GM12878 (cell line): ENCODE data around the gene DGKQ. TPM values are rescaled to one million over a fixed set of nuclear protein-coding genes. Genes with fewer than 3 reads are reported as not detected.

Experiments used
- CEBPB ChIP-seq, 2 experiments: fragments of 150-350 bp in 1 of 2; IDR thresholded peaks; 2 replicates each; pipeline ENCODE4 v1.6.1; 2012 to 2014; ENCODE audit warnings: low read depth in 2 of 2, low read length in 2 of 2, borderline replicate concordance in 1 of 2, inconsistent platforms in 1 of 2
- MEF2A ChIP-seq: IDR thresholded peaks from 2 replicates; pipeline ENCODE4 v1.6.1; 2011; ENCODE audit warnings: low read depth, mild to moderate bottlenecking, low read length, moderate library complexity; ENCODE audit not compliant: insufficient read depth
- MXI1 ChIP-seq: fragments of 150-350 bp; IDR thresholded peaks from 2 replicates; pipeline ENCODE4 v1.6.1; 2011; ENCODE audit warnings: low read depth, mild to moderate bottlenecking, inconsistent platforms, low read length, improper control_type of control experiment
- NR2F1 ChIP-seq: fragments of 450-650 bp; conservative IDR thresholded peaks from 2 replicates; pipeline ENCODE4 v1.6.1; 2017; ENCODE audit warnings: mild to moderate bottlenecking
- SMARCA5 ChIP-seq: fragments of 450-650 bp; IDR thresholded peaks from 2 replicates; pipeline ENCODE4 v1.6.1; 2017; ENCODE audit warnings: mild to moderate bottlenecking
- TAF1 ChIP-seq: IDR thresholded peaks from 2 replicates; pipeline ENCODE4 v1.6.1; 2011; ENCODE audit warnings: mild to moderate bottlenecking, low read depth, low read length, borderline replicate concordance
- ZNF384 ChIP-seq: IDR thresholded peaks from 2 replicates; pipeline ENCODE4 v1.6.1; 2012; ENCODE audit warnings: low read depth, mild to moderate bottlenecking, low read length, improper control_type of control experiment, borderline replicate concordance
- ZSCAN29 ChIP-seq: fragments of 450-650 bp; IDR thresholded peaks from 2 replicates; pipeline ENCODE4 v1.6.1; 2017; ENCODE audit warnings: mild to moderate bottlenecking, moderate library complexity
- polyA plus RNA-seq, 11 experiments: library from polyadenylated mRNA; depleted of rRNA in 4 of 11; unstranded in 6 of 11; stranded (reverse) in 5 of 11; fragments of >200 nt; fragmentation: Nextera tagmentation in 4 of 11; fragmentation: Illumina TruSeq in 1 of 11; extraction: Ambion mirVana in 4 of 11; extraction: Trizol in 1 of 11; gene quantifications; 1 replicate in 1 of 11; 2 replicates in 10 of 11; pipeline versions ENCODE4 v1.2.1 to v1.2.3, GENCODE V29; 2011 to 2016; ENCODE audit warnings: inconsistent platforms in 2 of 11, missing spikeins in 2 of 11, low read depth in 1 of 11
- total RNA-seq, 4 experiments: library from RNA; depleted of rRNA in 3 of 4; stranded (reverse); fragments of >200 nt in 3 of 4; fragmentation: Illumina TruSeq in 1 of 4; extraction: Trizol in 1 of 4; gene quantifications; 2 replicates each; pipeline versions ENCODE4 v1.2.1 to v1.2.3, GENCODE V29; 2013 to 2021
- TF ChIP-seq, protein P1 (sequence below): fragments of 450-650 bp; IDR thresholded peaks from 2 replicates; pipeline ENCODE4 v1.6.1; 2017; ENCODE audit warnings: mild to moderate bottlenecking, low read depth, inconsistent platforms; ENCODE audit not compliant: poor library complexity, severe bottlenecking
- TF ChIP-seq, protein P2 (sequence below): fragments of 450-650 bp; formaldehyde crosslinking; IDR thresholded peaks from 2 replicates; pipeline ENCODE4 v1.4.0; 2020; ENCODE audit warnings: mild to moderate bottlenecking, moderate library complexity
- TF ChIP-seq, protein P3 (sequence below): fragments of 150-350 bp; IDR thresholded peaks from 2 replicates; pipeline ENCODE4 v1.6.1; 2014; ENCODE audit warnings: mild to moderate bottlenecking, low read depth, low read length
- TF ChIP-seq, protein P4 (sequence below): IDR thresholded peaks from 2 replicates; pipeline ENCODE4 v1.6.1; 2011; ENCODE audit warnings: borderline replicate concordance, low read depth, mild to moderate bottlenecking, moderate library complexity, low read length; ENCODE audit not compliant: insufficient read depth, poor library complexity, severe bottlenecking

The DGKQ gene
- total and polyA plus RNA-seq, 10 of the 15 experiments (the other 5 are each of a cell fraction or from before 2014, with no cell fraction given): 0.11 to 10.5 (median 1.4) TPM

DNA sequence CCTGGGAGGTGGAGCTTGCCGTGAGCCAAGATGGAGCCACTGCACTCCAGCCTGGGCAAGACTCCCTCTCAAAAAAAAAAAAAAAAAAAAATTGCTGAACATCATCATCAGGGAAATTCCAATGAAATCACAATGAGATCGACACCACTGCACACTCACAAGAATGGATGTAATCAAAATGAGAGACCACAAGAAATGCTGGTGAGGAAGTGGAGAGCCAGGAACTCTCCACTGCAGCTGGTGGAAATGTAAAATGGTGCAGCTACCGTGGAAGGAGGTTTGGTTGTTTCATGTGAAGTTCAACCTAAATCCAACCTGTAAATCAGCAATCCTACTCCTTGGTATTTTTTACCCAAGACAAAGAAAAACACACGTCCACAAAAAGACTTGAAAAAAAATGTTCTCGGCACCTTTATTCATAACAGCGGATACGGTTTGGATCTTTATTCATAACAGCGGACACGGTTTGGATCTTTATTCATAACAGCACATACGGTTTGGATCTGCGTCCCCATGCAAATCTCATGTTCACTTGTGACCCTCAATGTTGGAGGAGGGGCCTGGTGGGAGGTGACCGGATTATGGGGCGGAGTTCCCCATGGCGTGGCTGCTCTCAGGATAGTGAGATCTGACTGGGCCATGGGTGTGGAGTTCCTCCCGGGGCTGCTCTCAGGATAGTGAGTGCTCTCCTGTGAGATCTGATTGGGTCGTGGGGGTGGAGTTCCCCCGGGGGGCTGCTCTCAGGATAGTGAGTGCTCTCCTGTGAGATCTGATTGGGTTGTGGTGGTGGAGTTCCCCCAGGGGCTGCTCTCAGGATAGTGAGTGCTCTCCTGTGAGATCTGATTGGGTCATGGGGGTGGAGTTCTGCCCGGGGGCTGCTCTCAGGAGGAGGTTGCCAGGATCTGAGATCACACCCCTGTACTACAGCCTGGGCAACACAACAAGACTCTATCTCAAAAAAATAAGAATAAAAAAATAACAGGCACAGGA is 49.0 kb downstream of the DGKQ start (continued):
- TF ChIP-seq ZNF384 (peak; percentile 57), ZSCAN29 (no peak), MXI1 (no peak), CEBPB (IDR thresholded peaks at IDR 0.05; ENCODE audit: borderline replicate concordance in 1 of 2, low read depth in 2 of 2, low read length in 2 of 2) (no peak), SMARCA5 (0 out of 2 replicates have a peak, but pooled peaks have one; percentile 41), MEF2A (no peak), TAF1 (no peak), NR2F1 (no peak)
- TF ChIP-seq, protein P1, sequence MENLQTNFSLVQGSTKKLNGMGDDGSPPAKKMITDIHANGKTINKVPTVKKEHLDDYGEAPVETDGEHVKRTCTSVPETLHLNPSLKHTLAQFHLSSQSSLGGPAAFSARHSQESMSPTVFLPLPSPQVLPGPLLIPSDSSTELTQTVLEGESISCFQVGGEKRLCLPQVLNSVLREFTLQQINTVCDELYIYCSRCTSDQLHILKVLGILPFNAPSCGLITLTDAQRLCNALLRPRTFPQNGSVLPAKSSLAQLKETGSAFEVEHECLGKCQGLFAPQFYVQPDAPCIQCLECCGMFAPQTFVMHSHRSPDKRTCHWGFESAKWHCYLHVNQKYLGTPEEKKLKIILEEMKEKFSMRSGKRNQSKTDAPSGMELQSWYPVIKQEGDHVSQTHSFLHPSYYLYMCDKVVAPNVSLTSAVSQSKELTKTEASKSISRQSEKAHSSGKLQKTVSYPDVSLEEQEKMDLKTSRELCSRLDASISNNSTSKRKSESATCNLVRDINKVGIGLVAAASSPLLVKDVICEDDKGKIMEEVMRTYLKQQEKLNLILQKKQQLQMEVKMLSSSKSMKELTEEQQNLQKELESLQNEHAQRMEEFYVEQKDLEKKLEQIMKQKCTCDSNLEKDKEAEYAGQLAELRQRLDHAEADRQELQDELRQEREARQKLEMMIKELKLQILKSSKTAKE: no peak
- TF ChIP-seq, protein P2, sequence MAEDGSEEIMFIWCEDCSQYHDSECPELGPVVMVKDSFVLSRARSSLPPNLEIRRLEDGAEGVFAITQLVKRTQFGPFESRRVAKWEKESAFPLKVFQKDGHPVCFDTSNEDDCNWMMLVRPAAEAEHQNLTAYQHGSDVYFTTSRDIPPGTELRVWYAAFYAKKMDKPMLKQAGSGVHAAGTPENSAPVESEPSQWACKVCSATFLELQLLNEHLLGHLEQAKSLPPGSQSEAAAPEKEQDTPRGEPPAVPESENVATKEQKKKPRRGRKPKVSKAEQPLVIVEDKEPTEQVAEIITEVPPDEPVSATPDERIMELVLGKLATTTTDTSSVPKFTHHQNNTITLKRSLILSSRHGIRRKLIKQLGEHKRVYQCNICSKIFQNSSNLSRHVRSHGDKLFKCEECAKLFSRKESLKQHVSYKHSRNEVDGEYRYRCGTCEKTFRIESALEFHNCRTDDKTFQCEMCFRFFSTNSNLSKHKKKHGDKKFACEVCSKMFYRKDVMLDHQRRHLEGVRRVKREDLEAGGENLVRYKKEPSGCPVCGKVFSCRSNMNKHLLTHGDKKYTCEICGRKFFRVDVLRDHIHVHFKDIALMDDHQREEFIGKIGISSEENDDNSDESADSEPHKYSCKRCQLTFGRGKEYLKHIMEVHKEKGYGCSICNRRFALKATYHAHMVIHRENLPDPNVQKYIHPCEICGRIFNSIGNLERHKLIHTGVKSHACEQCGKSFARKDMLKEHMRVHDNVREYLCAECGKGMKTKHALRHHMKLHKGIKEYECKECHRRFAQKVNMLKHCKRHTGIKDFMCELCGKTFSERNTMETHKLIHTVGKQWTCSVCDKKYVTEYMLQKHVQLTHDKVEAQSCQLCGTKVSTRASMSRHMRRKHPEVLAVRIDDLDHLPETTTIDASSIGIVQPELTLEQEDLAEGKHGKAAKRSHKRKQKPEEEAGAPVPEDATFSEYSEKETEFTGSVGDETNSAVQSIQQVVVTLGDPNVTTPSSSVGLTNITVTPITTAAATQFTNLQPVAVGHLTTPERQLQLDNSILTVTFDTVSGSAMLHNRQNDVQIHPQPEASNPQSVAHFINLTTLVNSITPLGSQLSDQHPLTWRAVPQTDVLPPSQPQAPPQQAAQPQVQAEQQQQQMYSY (CRISPR knock-in tag): no peak
- TF ChIP-seq, protein P3, sequence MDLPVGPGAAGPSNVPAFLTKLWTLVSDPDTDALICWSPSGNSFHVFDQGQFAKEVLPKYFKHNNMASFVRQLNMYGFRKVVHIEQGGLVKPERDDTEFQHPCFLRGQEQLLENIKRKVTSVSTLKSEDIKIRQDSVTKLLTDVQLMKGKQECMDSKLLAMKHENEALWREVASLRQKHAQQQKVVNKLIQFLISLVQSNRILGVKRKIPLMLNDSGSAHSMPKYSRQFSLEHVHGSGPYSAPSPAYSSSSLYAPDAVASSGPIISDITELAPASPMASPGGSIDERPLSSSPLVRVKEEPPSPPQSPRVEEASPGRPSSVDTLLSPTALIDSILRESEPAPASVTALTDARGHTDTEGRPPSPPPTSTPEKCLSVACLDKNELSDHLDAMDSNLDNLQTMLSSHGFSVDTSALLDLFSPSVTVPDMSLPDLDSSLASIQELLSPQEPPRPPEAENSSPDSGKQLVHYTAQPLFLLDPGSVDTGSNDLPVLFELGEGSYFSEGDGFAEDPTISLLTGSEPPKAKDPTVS: no peak
- TF ChIP-seq, protein P4, sequence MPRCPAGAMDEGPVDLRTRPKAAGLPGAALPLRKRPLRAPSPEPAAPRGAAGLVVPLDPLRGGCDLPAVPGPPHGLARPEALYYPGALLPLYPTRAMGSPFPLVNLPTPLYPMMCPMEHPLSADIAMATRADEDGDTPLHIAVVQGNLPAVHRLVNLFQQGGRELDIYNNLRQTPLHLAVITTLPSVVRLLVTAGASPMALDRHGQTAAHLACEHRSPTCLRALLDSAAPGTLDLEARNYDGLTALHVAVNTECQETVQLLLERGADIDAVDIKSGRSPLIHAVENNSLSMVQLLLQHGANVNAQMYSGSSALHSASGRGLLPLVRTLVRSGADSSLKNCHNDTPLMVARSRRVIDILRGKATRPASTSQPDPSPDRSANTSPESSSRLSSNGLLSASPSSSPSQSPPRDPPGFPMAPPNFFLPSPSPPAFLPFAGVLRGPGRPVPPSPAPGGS: no peak
